H9 (cell line): ENCODE data around the gene CCNB1IP1. TPM values are rescaled to one million over a fixed set of nuclear protein-coding genes. Genes with fewer than 3 reads are reported as not detected.
A peak's percentile ranks its signal among the peaks of the same experiment; 100 is the strongest.

Experiments used
- DNase-seq: peaks from one replicate; pipeline ENCODE4 v3.0.0-alpha.2; 2017
- H2AFZ ChIP-seq: one replicate; pipeline ENCODE4 v1.6.1; 2013; ENCODE audit warnings: mild to moderate bottlenecking, low read length, control low read depth, moderate library complexity
- H2AK5ac ChIP-seq: 2 replicates; pipeline ENCODE4 v1.6.1; 2013; ENCODE audit warnings: low read length, control low read depth, mixed read lengths; ENCODE audit not compliant: insufficient read length
- H2BK120ac ChIP-seq: one replicate; pipeline ENCODE4 v1.6.1; 2013; ENCODE audit warnings: low read depth, mild to moderate bottlenecking, low read length, control low read depth, inconsistent platforms; ENCODE audit not compliant: poor library complexity, severe bottlenecking
- H2BK12ac ChIP-seq: 2 replicates; pipeline ENCODE4 v1.6.1; 2013; ENCODE audit warnings: low read length, control low read depth, mixed read lengths, low read depth; ENCODE audit not compliant: insufficient read length
- H2BK15ac ChIP-seq: 2 replicates; pipeline ENCODE4 v1.6.1; 2013; ENCODE audit warnings: low read depth, low read length, control low read depth
- H2BK20ac ChIP-seq: one replicate; pipeline ENCODE4 v1.6.1; 2013; ENCODE audit warnings: low read depth, mild to moderate bottlenecking, low read length, control low read depth, inconsistent platforms; ENCODE audit not compliant: poor library complexity, severe bottlenecking
- H2BK5ac ChIP-seq: 2 replicates; pipeline ENCODE4 v1.6.1; 2013; ENCODE audit warnings: low read length, control low read depth, mixed read lengths; ENCODE audit not compliant: insufficient read length
- H3K14ac ChIP-seq: 2 replicates; pipeline ENCODE4 v1.6.1; 2013; ENCODE audit warnings: low read length, control low read depth; ENCODE audit not compliant: insufficient read depth
- H3K18ac ChIP-seq: 2 replicates; pipeline ENCODE4 v1.6.1; 2013; ENCODE audit warnings: low read depth, mild to moderate bottlenecking, mixed read lengths, low read length, control low read depth; ENCODE audit not compliant: insufficient read length
- H3K23ac ChIP-seq: 2 replicates; pipeline ENCODE4 v1.6.1; 2013; ENCODE audit warnings: low read length, control low read depth, mixed read lengths, low read depth; ENCODE audit not compliant: insufficient read length
- H3K23me2 ChIP-seq: 2 replicates; pipeline ENCODE4 v1.6.1; 2013; ENCODE audit warnings: low read depth, mild to moderate bottlenecking, mixed read lengths, low read length, control low read depth; ENCODE audit not compliant: insufficient read length, poor library complexity, severe bottlenecking
- H3K27ac ChIP-seq: 2 replicates; pipeline ENCODE4 v1.5.1; 2013; ENCODE audit warnings: low read length, control low read depth, mixed read lengths, low read depth; ENCODE audit not compliant: insufficient read length
- H3K27me3 ChIP-seq: 2 replicates; pipeline ENCODE4 v1.6.1; 2013; ENCODE audit warnings: low read length, control low read depth, inconsistent platforms; ENCODE audit not compliant: insufficient read depth
- H3K4ac ChIP-seq: 2 replicates; pipeline ENCODE4 v1.6.1; 2013; ENCODE audit warnings: low read depth, mild to moderate bottlenecking, control low read depth, inconsistent platforms, low read length, moderate library complexity
- H3K4me1 ChIP-seq: 2 replicates; pipeline ENCODE4 v1.6.1; 2013; ENCODE audit warnings: low read length, control low read depth, inconsistent platforms; ENCODE audit not compliant: insufficient read depth
- H3K4me2 ChIP-seq: 2 replicates; pipeline ENCODE4 v1.6.1; 2013; ENCODE audit warnings: low read length, control low read depth, mixed read lengths; ENCODE audit not compliant: insufficient read length, insufficient read depth
- H3K56ac ChIP-seq: 2 replicates; pipeline ENCODE4 v1.6.1; 2013; ENCODE audit warnings: low read depth, mild to moderate bottlenecking, mixed read lengths, low read length, control low read depth; ENCODE audit not compliant: insufficient read length
- H3K79me1 ChIP-seq: 2 replicates; pipeline ENCODE4 v1.6.1; 2013; ENCODE audit warnings: low read depth, mild to moderate bottlenecking, moderate library complexity, low read length, control low read depth, inconsistent platforms; ENCODE audit not compliant: insufficient read depth, poor library complexity, severe bottlenecking
- H3K79me2 ChIP-seq: 2 replicates; pipeline ENCODE4 v1.6.1; 2013; ENCODE audit warnings: low read length, control low read depth, inconsistent platforms; ENCODE audit not compliant: insufficient read depth
- H3K9ac ChIP-seq: 2 replicates; pipeline ENCODE4 v1.6.1; 2013; ENCODE audit warnings: low read length, control low read depth, mixed read lengths; ENCODE audit not compliant: insufficient read length; ENCODE audit errors: extremely low read depth
- H3K9me3 ChIP-seq: one replicate; pipeline ENCODE4 v1.6.1; 2013; ENCODE audit warnings: low read depth, low read length, inconsistent platforms; ENCODE audit not compliant: control insufficient read depth
- H3T11ph ChIP-seq: one replicate; pipeline ENCODE4 v1.6.1; 2013; ENCODE audit warnings: mild to moderate bottlenecking, low read length, control low read depth, inconsistent platforms
- H4K20me1 ChIP-seq: one replicate; pipeline ENCODE4 v1.6.1; 2013; ENCODE audit not compliant: control insufficient read depth, insufficient read length, insufficient read depth
- H4K5ac ChIP-seq: 2 replicates; pipeline ENCODE4 v1.6.1; 2013; ENCODE audit warnings: low read depth, mild to moderate bottlenecking, mixed read lengths, low read length, control low read depth; ENCODE audit not compliant: insufficient read length
- H4K8ac ChIP-seq: replicated peaks from 2 replicates; pipeline ENCODE4 v1.6.1; 2013; ENCODE audit warnings: low read length, control low read depth, mixed read lengths, low read depth; ENCODE audit not compliant: insufficient read length
- H4K91ac ChIP-seq: 2 replicates; pipeline ENCODE4 v1.6.1; 2013; ENCODE audit warnings: low read depth, mild to moderate bottlenecking, moderate library complexity, mixed read lengths, low read length, control low read depth; ENCODE audit not compliant: insufficient read length
- H3K27ac Mint-ChIP-seq, 3 experiments: 2 replicates in 2 of 3; 3 replicates in 1 of 3; pipeline ENCODE4 v1.8.0; 2020 to 2021; ENCODE audit warnings: mixed read lengths in 3 of 3, mild to moderate bottlenecking in 1 of 3, moderate library complexity in 1 of 3
- H3K27me3 Mint-ChIP-seq: 2 replicates; pipeline ENCODE4 v1.8.0; 2021; ENCODE audit warnings: low read depth, mild to moderate bottlenecking, moderate library complexity, mixed read lengths
- H3K36me3 Mint-ChIP-seq, 3 experiments: 2 replicates in 2 of 3; 3 replicates in 1 of 3; pipeline ENCODE4 v1.8.0; 2020 to 2021; ENCODE audit warnings: low read depth in 3 of 3, mixed read lengths in 3 of 3; ENCODE audit not compliant: insufficient read depth in 1 of 3
- H3K4me1 Mint-ChIP-seq, 2 experiments: 2 replicates each; pipeline ENCODE4 v1.8.0; 2020; ENCODE audit warnings: mixed read lengths in 2 of 2
- H3K4me3 Mint-ChIP-seq, 2 experiments: 2 replicates in 1 of 2; 3 replicates in 1 of 2; pipeline ENCODE4 v1.8.0; 2020 to 2021; ENCODE audit warnings: mild to moderate bottlenecking in 2 of 2, mixed read lengths in 2 of 2, moderate library complexity in 1 of 2
- H3K9me3 Mint-ChIP-seq, 2 experiments: 2 replicates in 1 of 2; 3 replicates in 1 of 2; pipeline ENCODE4 v1.8.0; 2020; ENCODE audit warnings: mild to moderate bottlenecking in 2 of 2, mixed read lengths in 2 of 2, moderate library complexity in 1 of 2
- CTCF ChIP-seq: fragments of 200-600 bp; sonication (generic); conservative IDR thresholded peaks from 3 replicates; pipeline ENCODE4 v1.8.0; 2021; ENCODE audit warnings: antibody characterized with exemption, mild to moderate bottlenecking
- WGBS: extraction: QIAGEN DNeasy Blood & Tissue Kit; methylation state at CpG from one replicate; pipeline ENCODE4 v1.1.7; 2013; ENCODE audit warnings: missing lambda C conversion rate, low lambda C conversion rate, mixed read lengths; ENCODE audit not compliant: insufficient read length; ENCODE audit errors: extremely low coverage; 5-methylcytosine and 5-hydroxymethylcytosine counted together
- total RNA-seq: library from RNA; stranded (reverse); gene quantifications from 2 replicates; pipeline ENCODE4 v1.2.1, GENCODE V29; 2021

Gene CCNB1IP1
- total RNA-seq, 1 experiment from 2014 or later: 165 TPM

- Histone ChIP-seq H4K20me1 (no peaks in the 10 kb centered on the region), H3K79me2 (peaks cover 33% of the 10 kb centered on the region)
Observed at GRCh38 chr14:20327005-20327869, 5.8 kb downstream of the CCNB1IP1 start.

More at GRCh38 chr14:20327005-20327869, 5.8 kb downstream of the CCNB1IP1 start:
- Histone ChIP-seq H3K23me2 (peaks cover under 1% of the 10 kb centered on the region), H3K79me1 (peaks cover 3% of the 10 kb centered on the region), H2BK20ac (no peak overlapping the region), H2BK120ac (no peak overlapping the region), H3K27me3 (no peaks in the 10 kb centered on the region), H3K23ac (no peak overlapping the region), H4K8ac (no peak overlapping the region), H2AFZ (no peak overlapping the region), H2AK5ac (no peak overlapping the region), H3K9ac (no peak overlapping the region), H3T11ph (no peak overlapping the region), H2BK5ac (no peak overlapping the region), H3K4me2 (no peak overlapping the region), H3K56ac (no peak overlapping the region), H4K91ac (no peak overlapping the region), H3K18ac (no peak overlapping the region), H3K4ac (no peak overlapping the region), H4K5ac (no peak overlapping the region), H3K27ac (no peak overlapping the region), H3K9me3 (no peaks in the 10 kb centered on the region), H3K14ac (no peak overlapping the region), H3K4me1 (peaks cover 6% of the 10 kb centered on the region), H2BK15ac (no peak overlapping the region), H2BK12ac (no peak overlapping the region)
- Mint-ChIP-seq H3K9me3 (no peaks in the 10 kb centered on the region; a peak in 1 of 5 replicates), H3K27me3 (no peaks in the 10 kb centered on the region), H3K4me1 (peaks cover 33% of the 10 kb centered on the region in 2 experiments), H3K27ac (peak overlapping the region in 2 of 3 experiments; percentile 2 to 10; a peak in 2 of 7 replicates), H3K4me3 (no peak overlapping the region), H3K36me3 (peaks cover 42 to 81% (median 77%) of the 10 kb centered on the region in 3 experiments)
- DNase-seq: no peak
- peak; percentile 76 for TF ChIP-seq CTCF
- WGBS: no CpG with 5 or more reads among the region's 8 CpGs
